Heart right ventricle (tissue), 16 donors: ENCODE measurements around the gene OR2F2. TPM values are rescaled to one million over a fixed set of nuclear protein-coding genes. Genes with fewer than 3 reads are reported as not detected.

Source experiments
- ATAC-seq, 8 donors: fragments of 200-7000 bp; cut with Tn5 transposase; one replicate each; pipeline ENCODE4 v1.9.1; 2020; ENCODE audit warnings: mild to moderate bottlenecking in 8 of 8, moderate library complexity in 8 of 8, moderate number of reproducible peaks in 1 of 8
- DNase-seq, 2 donors: peaks; one replicate each; pipeline ENCODE4 v3.0.0-alpha.2; 2020
- H3K27ac ChIP-seq, 10 donors: fragments of 200-600 bp; sonication (generic) in 2 of 10; one replicate each; pipeline versions ENCODE4 v1.5.0 to v1.8.0; 2020 to 2022; ENCODE audit warnings: mild to moderate bottlenecking in 3 of 10
- H3K27me3 ChIP-seq, 7 donors: fragments of 200-600 bp; one replicate each; pipeline ENCODE4 v1.8.0; 2021 to 2022; ENCODE audit warnings: mild to moderate bottlenecking in 2 of 7
- H3K36me3 ChIP-seq, 9 donors: fragments of 200-600 bp; sonication (generic) in 1 of 9; one replicate each; pipeline versions ENCODE4 v1.5.0 to v1.8.0; 2020 to 2022; ENCODE audit warnings: mild to moderate bottlenecking in 2 of 9
- H3K4me1 ChIP-seq, 9 donors: fragments of 200-600 bp; sonication (generic) in 1 of 9; one replicate each; pipeline versions ENCODE4 v1.5.0 to v1.8.0; 2020 to 2022; ENCODE audit warnings: mild to moderate bottlenecking in 4 of 9
- H3K4me3 ChIP-seq, 10 donors: fragments of 200-600 bp; sonication (generic) in 2 of 10; one replicate each; pipeline versions ENCODE4 v1.5.0 to v1.8.0; 2020 to 2022; ENCODE audit warnings: mild to moderate bottlenecking in 7 of 10, moderate library complexity in 2 of 10
- H3K9me3 ChIP-seq, 11 donors: fragments of 200-600 bp in 10 of 11; sonication (generic) in 2 of 11; one replicate each; pipeline versions ENCODE4 v1.5.0 to v1.8.0; 2013 to 2022; ENCODE audit warnings: mild to moderate bottlenecking in 2 of 11, control low read depth in 1 of 11, moderate library complexity in 1 of 11
- WGBS, 2 donors: extraction: QIAGEN DNeasy Blood & Tissue Kit; methylation state at CpG; one replicate each; pipeline ENCODE4 v1.1.7; 2013; ENCODE audit warnings: inconsistent platforms in 1 of 2; 5-methylcytosine and 5-hydroxymethylcytosine counted together
- intact Hi-C, 10 donors: fragments of 100-400 bp; cut with DNase I; formaldehyde crosslinking; loops; one replicate each; pipeline versions ENCODE4 v1.11.1 to v1.14.2; 2022
- polyA plus RNA-seq, 2 donors: library from polyadenylated mRNA; stranded (reverse); fragments of 200-250 nt; gene quantifications; one replicate each; pipeline ENCODE4 v1.2.3, GENCODE V29; 2013
- total RNA-seq, 10 donors: library from RNA; stranded (reverse); fragmentation: NEBNext Ultra II Directional in 3 of 10; extraction: Animal tissue kit (Norgen Biotek cat#: 25700) in 3 of 10; gene quantifications; one replicate each; pipeline versions ENCODE4 v1.2.1 to v1.2.4, GENCODE V29; 2021 to 2023
- TF ChIP-seq, protein P1 (sequence below), 9 donors: fragments of 200-600 bp; sonication (generic) in 2 of 9; IDR thresholded peaks; one replicate each; pipeline versions ENCODE4 v1.5.0 to v1.8.0; 2021 to 2022; ENCODE audit warnings: antibody characterized with exemption in 9 of 9, mild to moderate bottlenecking in 5 of 9, moderate library complexity in 1 of 9
- donor health status: Arrhythmogenic right ventricular cardiomyopathy.
- donor health status: ischemic (EF 13 %, LVEDD 7.1; RV severe dilation, severe dysfunction).
- donor health status: healthy with polysubstance abuse.
- donor health status: DM: no; HTN: yes; CAD: no.
- donor health status: DM: no; HTN: no; CAD: no.
- donor health status: ischemic (EF 25% LVEDD 6.9; RV normal size, moderate dysfunction).
- donor health status: ischemic (EF 25% LVEDD 5.7; RV mildly dilated, moderate dysfunction).
- donor health status: healthy.
- donor health status: DM: yes; HTN: yes; CAD: no.
- donor health status: Ischemic cardiomyopathy.
- donor health status: ischemic (EF 35%, LVEDD 5.7; RV mildly dilated, moderate dysfunction).
- donor health status: nonischemic (EF 11% LVEDD 7.7; RV severe dilation, severe dysfunction).
- donor health status: DM: yes; HTN: yes; CAD: no.
- donor health status: PGD.
- donor health status: ischemic (EF 29% LVEDD 5.4; RV normal size, mild dysfunction).
- donor health status: nonischemic (EF 23%, LVEDD 6.1; RV moderate dilation, normal function).

The OR2F2 gene
- total and polyA plus RNA-seq, 12 donors, result not detected

DNA sequence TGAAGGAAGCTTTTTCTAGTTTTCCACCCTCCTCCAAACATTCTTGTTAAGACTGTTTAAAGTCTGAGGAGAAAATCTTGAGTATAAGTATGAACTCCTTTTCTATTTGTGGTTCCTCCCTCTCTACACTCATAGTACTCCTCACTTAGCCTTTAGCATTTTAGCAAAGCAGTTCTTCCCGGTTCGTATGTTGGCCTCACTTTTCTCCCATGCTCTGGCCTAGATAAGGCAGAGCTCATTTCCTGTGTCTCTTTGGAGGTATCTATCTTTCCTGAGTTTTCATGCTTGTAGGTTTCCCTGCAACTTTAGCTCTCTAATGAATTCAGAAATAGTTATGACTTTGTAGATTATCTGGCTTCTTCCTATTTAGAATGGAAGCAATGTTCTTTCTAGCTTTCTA is 13.7 kb downstream of the OR2F2 start:
- no peaks in the 10 kb centered on the region for H3K9me3 ChIP-seq
- no peak overlapping the region for H3K27ac ChIP-seq
- no peak for ATAC-seq
- TF ChIP-seq, protein P1, sequence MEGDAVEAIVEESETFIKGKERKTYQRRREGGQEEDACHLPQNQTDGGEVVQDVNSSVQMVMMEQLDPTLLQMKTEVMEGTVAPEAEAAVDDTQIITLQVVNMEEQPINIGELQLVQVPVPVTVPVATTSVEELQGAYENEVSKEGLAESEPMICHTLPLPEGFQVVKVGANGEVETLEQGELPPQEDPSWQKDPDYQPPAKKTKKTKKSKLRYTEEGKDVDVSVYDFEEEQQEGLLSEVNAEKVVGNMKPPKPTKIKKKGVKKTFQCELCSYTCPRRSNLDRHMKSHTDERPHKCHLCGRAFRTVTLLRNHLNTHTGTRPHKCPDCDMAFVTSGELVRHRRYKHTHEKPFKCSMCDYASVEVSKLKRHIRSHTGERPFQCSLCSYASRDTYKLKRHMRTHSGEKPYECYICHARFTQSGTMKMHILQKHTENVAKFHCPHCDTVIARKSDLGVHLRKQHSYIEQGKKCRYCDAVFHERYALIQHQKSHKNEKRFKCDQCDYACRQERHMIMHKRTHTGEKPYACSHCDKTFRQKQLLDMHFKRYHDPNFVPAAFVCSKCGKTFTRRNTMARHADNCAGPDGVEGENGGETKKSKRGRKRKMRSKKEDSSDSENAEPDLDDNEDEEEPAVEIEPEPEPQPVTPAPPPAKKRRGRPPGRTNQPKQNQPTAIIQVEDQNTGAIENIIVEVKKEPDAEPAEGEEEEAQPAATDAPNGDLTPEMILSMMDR (IDR thresholded peaks at IDR 0.05), result no peak
- H3K4me3 ChIP-seq, result no peak overlapping the region
- H3K36me3 ChIP-seq, result no peaks in the 10 kb centered on the region
- intact Hi-C loops, result no loop called here
- DNase-seq, result no peak
- H3K4me1 ChIP-seq, result no peaks in the 10 kb centered on the region
- WGBS, 2 donors, result 11 to 52% methylated on average over 2 of the region's 2 CpGs
- no peaks in the 10 kb centered on the region for H3K27me3 ChIP-seq

DNA sequence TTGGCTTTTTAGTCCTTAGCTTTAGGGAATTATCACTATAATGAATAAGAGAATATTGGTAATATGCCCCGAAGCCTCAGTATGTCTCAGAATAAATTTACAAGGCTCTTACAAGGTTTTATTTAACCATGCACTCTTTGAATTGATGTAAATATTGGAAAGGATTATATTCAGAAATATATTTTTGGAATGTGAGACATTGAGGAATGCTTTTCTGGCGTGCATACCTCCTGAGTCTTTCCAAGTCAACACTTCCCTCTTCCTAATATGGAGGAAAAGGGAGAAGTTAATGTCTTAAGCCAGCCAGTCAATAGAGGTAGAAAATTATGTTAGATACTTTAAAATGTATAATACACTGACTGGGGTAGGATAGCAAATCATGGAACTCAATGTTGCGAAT is 18.4 kb downstream of the OR2F2 start:
- Histone ChIP-seq H3K9me3 (no peaks in the 10 kb centered on the region), H3K27ac (no peak overlapping the region), H3K36me3 (no peaks in the 10 kb centered on the region), H3K4me1 (no peaks in the 10 kb centered on the region), H3K27me3 (peaks cover 0 to 4% (median 0%) of the 10 kb centered on the region in 7 donors), H3K4me3 (no peak overlapping the region)
- intact Hi-C loops, result loop anchor here in 1 of 10 donors (10.0 kb wide), 1 partner anchor 51 kb away; the partner anchor contains the start of gene OR6B1
- TF ChIP-seq, protein P1 (IDR thresholded peaks at IDR 0.05), result no peak
- 76 to 79% methylated on average over 3 of the region's 3 CpGs for WGBS, 2 donors
- DNase-seq, result no peak
- ATAC-seq, result no peak

DNA sequence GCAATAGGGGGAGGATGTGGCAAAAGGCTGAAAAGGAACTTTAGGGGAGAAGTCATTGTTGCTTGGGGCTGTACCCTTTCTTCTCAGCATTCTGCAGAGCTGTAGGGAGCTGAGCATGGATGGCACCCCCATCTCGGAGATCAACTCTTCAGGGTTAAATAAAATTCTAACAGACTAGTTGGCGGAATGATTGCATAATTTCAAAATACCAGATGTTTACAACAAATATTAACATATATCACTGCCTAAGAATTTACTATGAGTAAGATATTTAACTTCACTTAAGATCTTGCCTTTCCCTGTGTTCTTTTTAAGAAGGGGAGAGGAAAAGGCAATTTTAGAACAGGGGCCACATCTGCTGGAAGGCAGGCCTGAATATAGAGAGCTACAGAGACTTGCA is 19.1 kb downstream of the OR2F2 start:
- H3K36me3 ChIP-seq, result no peaks in the 10 kb centered on the region
- no peak overlapping the region for H3K27ac ChIP-seq
- no peaks in the 10 kb centered on the region for H3K4me1 ChIP-seq
- peaks cover 0 to 4% (median 0%) of the 10 kb centered on the region in 7 donors for H3K27me3 ChIP-seq
- ATAC-seq, result no peak
- intact Hi-C loops, result loop anchor here in 1 of 10 donors (10.0 kb wide), 1 partner anchor 51 kb away; the partner anchor contains the start of gene OR6B1
- H3K4me3 ChIP-seq, result no peak overlapping the region
- no peak for DNase-seq
- TF ChIP-seq, protein P1 (IDR thresholded peaks at IDR 0.05), result no peak
- WGBS, 2 donors, result 78 to 88% methylated on average over 2 of the region's 2 CpGs
- no peaks in the 10 kb centered on the region for H3K9me3 ChIP-seq

DNA sequence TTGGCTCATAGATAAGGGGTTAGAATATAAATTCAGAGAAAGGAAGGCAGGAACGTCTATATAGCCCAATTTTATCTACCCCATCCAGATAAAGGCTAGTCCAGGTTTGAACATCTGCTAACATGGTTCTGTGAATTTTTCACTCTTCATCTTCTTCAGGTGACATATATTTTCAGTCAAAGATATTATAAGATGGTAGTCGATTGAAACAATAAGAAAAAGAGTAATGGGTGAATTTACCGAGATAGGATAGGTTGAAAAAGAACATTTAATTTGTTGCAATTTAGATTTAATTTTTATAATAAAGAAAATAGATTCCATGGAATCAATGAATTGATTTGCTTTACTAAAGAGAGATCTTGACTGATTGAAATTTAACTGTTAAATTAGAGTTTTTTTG is 19.5 kb downstream of the OR2F2 start, which contains the start of gene OR2F1:
Gene OR2F1 (plus strand): TSS at position 301 of the 400 bp plus-strand sequence. CDS start 5,127 bp downstream, outside the sequence.
- ATAC-seq, result no peak

More for the DNA sequence above, 19.5 kb downstream of the OR2F2 start, which contains the start of gene OR2F1:
- H3K27me3 ChIP-seq, result peaks cover 0 to 4% (median 0%) of the 10 kb centered on the region in 7 donors
- DNase-seq, result no peak
- no peak within 1 kb of the TSS for H3K27ac ChIP-seq
- H3K4me3 ChIP-seq, result no peak within 1 kb of the TSS
- H3K36me3 ChIP-seq, result no peaks in the 10 kb centered on the region
- no peaks in the 10 kb centered on the region for H3K4me1 ChIP-seq
- intact Hi-C loops, result loop anchor here in 1 of 10 donors (10.0 kb wide), 1 partner anchor 50 kb away; the partner anchor contains the start of gene OR6B1
- TF ChIP-seq, protein P1 (IDR thresholded peaks at IDR 0.05), result no peak
- 76 to 78% methylated on average over 3 of the region's 3 CpGs for WGBS, 2 donors
- H3K9me3 ChIP-seq, result no peaks in the 10 kb centered on the region
